Ovary (tissue), 9 donors: ENCODE results near the gene IRAK4. TPM values are rescaled to one million over a fixed set of nuclear protein-coding genes. Genes with fewer than 3 reads are reported as not detected.
A peak's percentile ranks its signal among the peaks of the same experiment; 100 is the strongest.

Experiments
- DNase-seq, 5 donors: peaks; one replicate each; pipeline ENCODE4 v3.0.0-alpha.2; 2019 to 2020
- H3K27ac ChIP-seq, 2 donors: fragments of 200-600 bp; one replicate each; pipeline versions ENCODE4 v1.5.1 to v1.8.0; 2019 to 2022
- H3K27me3 ChIP-seq: fragments of 200-600 bp; one replicate; pipeline ENCODE4 v1.8.0; 2022
- H3K36me3 ChIP-seq: fragments of 200-600 bp; sonication (generic); one replicate; pipeline ENCODE4 v1.5.1; 2019
- H3K4me1 ChIP-seq: one replicate; pipeline ENCODE4 v1.8.1; 2013; ENCODE audit warnings: mild to moderate bottlenecking, moderate library complexity; ENCODE audit not compliant: insufficient read depth
- H3K4me3 ChIP-seq: fragments of 200-600 bp; sonication (generic); one replicate; pipeline ENCODE4 v1.5.1; 2017
- H3K9me3 ChIP-seq, 2 donors: fragments of 200-600 bp in 1 of 2; sonication (generic) in 1 of 2; one replicate each; pipeline versions ENCODE4 v1.5.1 to v1.8.1; 2013 to 2019; ENCODE audit warnings: mild to moderate bottlenecking in 1 of 2, moderate library complexity in 1 of 2
- EP300 ChIP-seq: sonication (generic); formaldehyde crosslinking; IDR thresholded peaks from one replicate; pipeline ENCODE4 v1.6.1; 2017; ENCODE audit warnings: antibody characterized with exemption
- POLR2A ChIP-seq: fragments of 450-650 bp; IDR thresholded peaks from one replicate; pipeline ENCODE4 v1.6.1; 2017; ENCODE audit warnings: antibody characterized with exemption, mild to moderate bottlenecking, moderate library complexity
- WGBS, 3 donors: extraction: QIAGEN DNeasy Blood & Tissue Kit in 1 of 3; methylation state at CpG; one replicate each; pipeline versions ENCODE4 v1.1.5 to v1.1.7; 2013 to 2017; 5-methylcytosine and 5-hydroxymethylcytosine counted together
- intact Hi-C, 4 donors: fragments of 100-400 bp; cut with DNase I; formaldehyde crosslinking; loops; one replicate each; pipeline versions ENCODE4 v1.11.0 to v1.15.1; 2022 to 2023
- polyA plus RNA-seq, 2 donors: library from polyadenylated mRNA; stranded (reverse); fragments of 200-250 nt in 1 of 2; fragments of 350-450 nt in 1 of 2; fragmentation: Illumina TruSeq in 1 of 2; extraction: RNeasy Lipid Tissue Mini Kit (QIAGEN cat#74804) in 1 of 2; gene quantifications; one replicate each; pipeline ENCODE4 v1.2.3, GENCODE V29; 2013 to 2014
- total RNA-seq, 7 donors: library from RNA; depleted of rRNA in 2 of 7; stranded (reverse); fragments of >200 nt in 2 of 7; fragmentation: NEBNext Ultra II Directional in 3 of 7; extraction: Animal tissue kit (Norgen Biotek cat#: 25700) in 3 of 7; gene quantifications; one replicate each; pipeline versions ENCODE4 v1.1.0 to v1.2.4, GENCODE V29; 2016 to 2023
- TF ChIP-seq, protein P1 (sequence below), 3 donors: fragments of 450-650 bp in 2 of 3; fragments of 200-600 bp in 1 of 3; IDR thresholded peaks; one replicate each; pipeline versions ENCODE4 v1.5.1 to v1.8.0; 2016 to 2022; ENCODE audit warnings: antibody characterized with exemption in 3 of 3, mild to moderate bottlenecking in 1 of 3
- donor health status: DM: no; HTN: no; CAD: no; lungs with moderate emphysema.
- donor health status: DM: no; HTN: no; CAD: no.
- donor health status: Bipolar disorder and iron deficiency.
- donor health status: DM: yes; HTN: yes; CAD: no.
- donor health status: DM: no; HTN: no; CAD: no.
- donor health status: DM: yes; HTN: yes; CAD: no.

IRAK4 gene
- total and polyA plus RNA-seq, 9 donors: 7.8 to 18.5 (median 12.9) TPM

DNA sequence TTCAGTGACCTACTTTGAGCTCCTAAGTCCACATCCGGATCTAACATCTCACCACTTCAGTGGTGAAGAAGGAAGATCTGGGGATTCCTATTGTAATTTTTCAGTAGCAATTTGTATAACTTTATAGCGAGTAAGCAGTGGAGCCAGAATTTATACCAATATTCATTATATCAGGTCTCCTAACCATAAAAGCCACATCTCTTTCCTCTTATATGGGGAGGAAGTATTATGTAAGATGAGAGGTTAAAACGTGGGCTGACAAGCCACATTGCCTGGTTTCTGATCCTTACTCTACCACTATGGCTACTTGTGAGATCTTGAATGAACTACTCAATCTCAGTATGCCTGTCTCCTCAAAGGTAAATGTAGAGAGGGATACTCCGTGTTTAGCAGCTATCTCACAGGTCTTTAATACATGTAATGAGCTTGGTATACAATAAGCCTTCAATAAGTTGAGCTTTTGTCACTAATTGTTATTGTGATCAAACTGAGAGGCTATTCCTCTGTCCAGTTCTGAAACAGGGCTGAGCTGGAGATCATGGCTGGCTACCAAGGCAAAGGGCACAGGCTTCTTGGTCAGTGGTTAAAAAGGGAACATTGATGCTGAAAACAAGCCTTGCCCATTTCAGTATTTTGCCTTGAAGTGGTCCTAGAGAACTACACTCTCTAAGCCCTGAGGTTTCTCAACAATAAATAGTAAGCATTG, 73.9 kb downstream of the IRAK4 start:
- no peak overlapping the region for H3K4me3 ChIP-seq
- H3K4me1 ChIP-seq: no peaks in the 10 kb centered on the region
- TF ChIP-seq POLR2A (no peak), EP300 (no peak)
- TF ChIP-seq, protein P1, sequence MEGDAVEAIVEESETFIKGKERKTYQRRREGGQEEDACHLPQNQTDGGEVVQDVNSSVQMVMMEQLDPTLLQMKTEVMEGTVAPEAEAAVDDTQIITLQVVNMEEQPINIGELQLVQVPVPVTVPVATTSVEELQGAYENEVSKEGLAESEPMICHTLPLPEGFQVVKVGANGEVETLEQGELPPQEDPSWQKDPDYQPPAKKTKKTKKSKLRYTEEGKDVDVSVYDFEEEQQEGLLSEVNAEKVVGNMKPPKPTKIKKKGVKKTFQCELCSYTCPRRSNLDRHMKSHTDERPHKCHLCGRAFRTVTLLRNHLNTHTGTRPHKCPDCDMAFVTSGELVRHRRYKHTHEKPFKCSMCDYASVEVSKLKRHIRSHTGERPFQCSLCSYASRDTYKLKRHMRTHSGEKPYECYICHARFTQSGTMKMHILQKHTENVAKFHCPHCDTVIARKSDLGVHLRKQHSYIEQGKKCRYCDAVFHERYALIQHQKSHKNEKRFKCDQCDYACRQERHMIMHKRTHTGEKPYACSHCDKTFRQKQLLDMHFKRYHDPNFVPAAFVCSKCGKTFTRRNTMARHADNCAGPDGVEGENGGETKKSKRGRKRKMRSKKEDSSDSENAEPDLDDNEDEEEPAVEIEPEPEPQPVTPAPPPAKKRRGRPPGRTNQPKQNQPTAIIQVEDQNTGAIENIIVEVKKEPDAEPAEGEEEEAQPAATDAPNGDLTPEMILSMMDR (IDR thresholded peaks at IDR 0.05): no peak
- WGBS, 3 donors: 82 to 89% (median 84%) methylated on average over 4 of the region's 4 CpGs
- no peak for DNase-seq
- H3K27ac ChIP-seq: no peak overlapping the region
- H3K9me3 ChIP-seq: no peaks in the 10 kb centered on the region
- intact Hi-C loops: no loop called here
- H3K36me3 ChIP-seq: no peaks in the 10 kb centered on the region
- no peaks in the 10 kb centered on the region for H3K27me3 ChIP-seq

DNA sequence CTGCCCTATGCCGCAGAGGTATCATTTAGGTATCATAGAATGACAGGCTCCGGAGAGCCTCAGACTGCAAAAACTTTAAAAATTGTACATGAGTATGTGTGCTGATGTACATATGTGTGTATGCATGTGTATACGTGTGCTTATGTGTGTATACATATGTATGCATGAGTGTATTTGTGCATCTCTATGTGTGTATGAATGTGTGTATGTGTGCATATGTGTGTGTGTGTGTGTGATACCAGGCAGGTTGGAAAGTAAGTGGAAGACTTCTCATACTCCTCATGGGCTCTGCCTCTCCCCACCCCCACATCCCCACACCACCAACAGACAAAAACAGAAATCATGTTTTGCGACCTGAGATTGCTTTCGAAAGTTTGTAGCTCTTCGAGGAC, 76.5 kb downstream of the IRAK4 start:
- Histone ChIP-seq H3K4me1 (no peaks in the 10 kb centered on the region), H3K27ac (peak overlapping the region in 1 of 2 donors; percentile 97), H3K27me3 (no peaks in the 10 kb centered on the region), H3K36me3 (no peaks in the 10 kb centered on the region), H3K4me3 (peak overlapping the region; percentile 78), H3K9me3 (no peaks in the 10 kb centered on the region)
- WGBS, 3 donors: 36 to 41% (median 41%) methylated on average over 6 of the region's 6 CpGs
- TF ChIP-seq, protein P1 (IDR thresholded peaks at IDR 0.05): no peak
- TF ChIP-seq POLR2A (no peak), EP300 (no peak)
- intact Hi-C loops: no loop called here
- no peak for DNase-seq

DNA sequence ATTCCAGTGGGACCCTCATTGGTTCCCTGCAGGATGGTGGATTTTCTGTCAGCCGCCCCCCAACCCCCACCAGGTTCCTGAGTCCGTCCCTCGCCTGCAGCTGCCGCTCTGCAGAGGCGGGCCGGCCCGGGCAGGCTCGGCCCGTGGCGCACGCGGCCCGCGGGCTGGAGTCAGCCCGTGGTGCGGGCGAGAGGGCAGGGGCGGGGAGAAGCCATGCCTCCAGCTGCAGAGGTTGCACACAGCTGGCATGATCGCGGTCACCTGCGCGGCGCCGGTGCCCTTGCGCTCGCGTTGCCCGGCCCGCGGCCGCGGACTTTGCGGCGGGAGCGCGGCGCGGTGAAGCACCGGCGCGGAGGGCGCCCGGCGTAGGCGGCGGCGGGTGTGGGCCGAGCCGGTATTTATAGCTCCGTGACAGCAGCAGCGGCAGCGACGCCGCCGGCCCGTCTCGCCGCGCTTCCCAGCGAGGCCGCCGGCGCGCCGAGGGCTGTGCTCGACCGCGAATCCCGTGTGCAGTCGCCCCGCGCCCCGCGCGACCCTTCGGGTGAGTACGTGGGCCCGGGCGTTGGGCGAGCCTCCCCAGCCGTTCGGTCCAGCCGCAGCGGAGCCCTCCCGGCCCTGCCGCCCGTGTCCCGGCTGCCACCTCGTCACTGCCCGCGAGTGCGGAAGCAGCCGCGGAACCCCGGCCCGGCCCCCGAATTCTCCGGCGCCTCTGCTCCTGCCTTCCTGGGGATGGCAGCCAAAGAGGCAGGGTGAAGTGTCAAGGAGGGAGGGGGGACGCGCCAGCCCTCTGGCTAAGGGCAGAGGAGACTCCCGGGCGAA, 77.1 kb downstream of the IRAK4 start, which contains the start of gene TMEM117:
Gene TMEM117 (plus strand): TSS at position 426 of the 819 bp plus-strand sequence.
- H3K4me3 ChIP-seq: peak within 1 kb of the TSS; percentile 78
- DNase-seq: peak; percentile 60 to 83 (median 74)
- no peaks in the 10 kb centered on the region for H3K4me1 ChIP-seq
- no peaks in the 10 kb centered on the region for H3K9me3 ChIP-seq
- intact Hi-C loops: no loop called here
- peak within 1 kb of the TSS; percentile 95 to 97 for H3K27ac ChIP-seq
- H3K36me3 ChIP-seq: no peaks in the 10 kb centered on the region
- WGBS, 3 donors: 0% methylated on average over 54 to 103 of the region's 103 CpGs
- TF ChIP-seq, protein P1 (IDR thresholded peaks at IDR 0.05): no peak
- TF ChIP-seq EP300: no peak
- TF ChIP-seq POLR2A: no peak
- H3K27me3 ChIP-seq: no peaks in the 10 kb centered on the region

DNA sequence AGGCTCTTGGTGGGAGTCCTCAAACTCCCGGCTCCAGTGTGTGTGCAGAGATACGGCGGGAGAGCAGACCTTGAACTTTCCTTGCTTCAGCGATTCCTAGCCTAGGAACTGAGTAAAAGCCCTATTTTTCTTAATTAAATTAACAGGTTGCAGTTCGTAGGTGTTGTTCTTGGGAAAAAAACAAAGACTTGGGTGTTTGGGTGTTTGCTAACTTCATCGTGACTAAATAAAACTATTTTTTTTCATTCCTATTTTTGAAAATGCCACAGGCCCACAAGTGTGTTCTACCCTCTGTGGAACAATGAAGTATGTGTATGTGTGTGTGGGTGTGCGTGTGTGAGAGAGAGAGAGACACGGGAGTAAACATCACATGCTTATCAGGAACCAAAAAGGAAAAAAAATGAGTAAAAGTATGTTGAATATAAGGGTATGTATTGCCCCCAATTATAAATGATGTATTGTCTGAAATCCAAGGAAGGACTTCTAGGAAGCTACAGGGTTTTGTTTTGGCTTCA, 77.8 kb downstream of the IRAK4 start:
- intact Hi-C loops: no loop called here
- peak overlapping the region; percentile 95 to 97 for H3K27ac ChIP-seq
- H3K27me3 ChIP-seq: no peaks in the 10 kb centered on the region
- DNase-seq: no peak
- WGBS, 3 donors: 0 to 1% (median 0%) methylated on average over 8 of the region's 8 CpGs
- TF ChIP-seq EP300 (no peak), POLR2A (no peak)
- TF ChIP-seq, protein P1 (IDR thresholded peaks at IDR 0.05): no peak
- H3K4me3 ChIP-seq: peak overlapping the region; percentile 78
- no peaks in the 10 kb centered on the region for H3K9me3 ChIP-seq
- H3K4me1 ChIP-seq: no peaks in the 10 kb centered on the region
- no peaks in the 10 kb centered on the region for H3K36me3 ChIP-seq

Other genes with a start within 250 kb of the IRAK4 start
- under 1 TPM in 1 of 7 donors, not detected in 6; 0.23 TPM for gene ADAMTS20, start 206.7 kb upstream of the IRAK4 start, total RNA-seq
- gene ADAMTS20, start 206.7 kb upstream of the IRAK4 start, polyA plus RNA-seq: not detected
- gene PUS7L, start 161 bp upstream of the IRAK4 start, total RNA-seq: 10 to 100 TPM in 5 of 7 donors, 1 to 10 TPM in 2; 6.1 to 25.3 (median 15.1) TPM
- gene PUS7L, start 161 bp upstream of the IRAK4 start, polyA plus RNA-seq: 1 to 10 TPM; 1.6 to 4.9 TPM
- 10 to 100 TPM; 44.6 to 69.0 (median 58.6) TPM for gene TWF1, start 47.4 kb downstream of the IRAK4 start, total RNA-seq
- 10 to 100 TPM; 32.9 to 42.7 TPM for gene TWF1, start 47.4 kb downstream of the IRAK4 start, polyA plus RNA-seq
- gene TMEM117, start 77.1 kb downstream of the IRAK4 start, total RNA-seq: 10 to 100 TPM in 1 of 7 donors, 1 to 10 TPM in 6; 3.5 to 19.3 (median 6.3) TPM
- 1 to 10 TPM; 4.6 to 6.9 TPM for gene TMEM117, start 77.1 kb downstream of the IRAK4 start, polyA plus RNA-seq